RPMI7951 (cell line): Measurements from ENCODE around the gene GPR155. TPM values are rescaled to one million over a fixed set of nuclear protein-coding genes. Genes with fewer than 3 reads are reported as not detected.
"Not testable (repeated sequence)": the region's sequence is repeated elsewhere in the genome, so short reads cannot be mapped to it uniquely, and the experiment has no call there.

Source experiments
- DNase-seq: peaks from one replicate; pipeline ENCODE4 v3.0.0-alpha.2; 2012; ENCODE audit warnings: low read depth
- total RNA-seq: library from RNA; depleted of rRNA; stranded (reverse); fragments of >200 nt; shearing (Covaris generic); gene quantifications from 2 replicates; pipeline ENCODE4 v1.2.3, GENCODE V29; 2014

The GPR155 gene
- total RNA-seq, 1 experiment from 2014 or later: 2.4 TPM

DNA sequence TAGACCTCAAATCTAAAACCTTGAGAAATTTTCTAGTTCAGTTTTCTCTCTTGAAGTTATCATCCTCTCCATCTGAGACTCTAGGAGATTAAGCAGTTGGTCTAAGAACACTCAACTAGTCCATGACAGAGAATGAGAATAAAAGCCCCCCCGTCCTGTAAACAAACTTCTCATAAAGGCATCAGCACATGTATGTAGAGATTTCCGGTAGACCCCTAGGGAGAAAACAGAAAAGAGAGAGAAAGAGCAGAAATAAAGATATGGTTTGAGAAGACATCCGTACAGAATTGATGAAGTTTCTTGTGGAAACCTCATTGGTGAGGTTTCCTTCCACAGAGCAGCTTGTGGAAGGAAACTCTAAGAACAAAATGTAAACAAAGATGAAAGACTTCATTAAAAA lies 3.2 kb upstream of the GPR155 start:
- DNase-seq: no peak

DNA sequence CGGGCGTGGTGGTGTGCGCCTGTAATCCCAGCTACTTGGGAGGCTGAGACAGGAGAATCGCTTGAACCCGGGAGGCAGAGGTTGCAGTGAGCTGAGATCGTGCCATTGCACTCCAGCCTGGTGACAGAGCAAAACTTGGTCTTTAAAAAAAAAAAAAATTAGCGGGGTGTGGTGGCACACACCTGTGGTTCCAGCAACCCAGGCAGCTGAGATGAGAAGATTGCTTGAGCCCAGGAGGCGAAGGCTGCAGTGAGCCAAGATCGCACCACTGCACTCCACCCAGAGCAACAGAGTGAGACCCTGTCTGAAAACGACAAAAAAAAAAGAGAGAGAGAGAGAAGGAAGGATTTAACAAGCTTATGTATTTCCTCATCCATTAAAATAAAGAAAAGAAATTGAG lies 2.7 kb upstream of the GPR155 start:
- not testable (repeated sequence) for DNase-seq

DNA sequence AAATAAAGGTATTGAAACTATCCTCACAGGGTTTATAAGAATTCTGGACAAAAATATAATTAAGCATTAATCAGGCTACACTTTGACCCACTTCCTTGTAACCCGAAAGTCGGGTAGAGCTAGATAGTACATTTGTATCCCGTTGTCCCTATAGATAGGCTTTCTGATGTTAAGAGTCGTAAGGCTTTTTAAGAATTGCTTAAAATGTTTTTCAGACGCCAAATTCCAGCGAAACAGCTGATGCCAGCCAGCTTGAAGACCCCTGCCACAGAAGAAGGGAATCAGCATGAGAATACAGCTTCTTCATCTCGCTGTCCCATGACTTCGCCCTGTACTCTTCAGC lies 962 bp upstream of the GPR155 start:
- no peak for DNase-seq

DNA sequence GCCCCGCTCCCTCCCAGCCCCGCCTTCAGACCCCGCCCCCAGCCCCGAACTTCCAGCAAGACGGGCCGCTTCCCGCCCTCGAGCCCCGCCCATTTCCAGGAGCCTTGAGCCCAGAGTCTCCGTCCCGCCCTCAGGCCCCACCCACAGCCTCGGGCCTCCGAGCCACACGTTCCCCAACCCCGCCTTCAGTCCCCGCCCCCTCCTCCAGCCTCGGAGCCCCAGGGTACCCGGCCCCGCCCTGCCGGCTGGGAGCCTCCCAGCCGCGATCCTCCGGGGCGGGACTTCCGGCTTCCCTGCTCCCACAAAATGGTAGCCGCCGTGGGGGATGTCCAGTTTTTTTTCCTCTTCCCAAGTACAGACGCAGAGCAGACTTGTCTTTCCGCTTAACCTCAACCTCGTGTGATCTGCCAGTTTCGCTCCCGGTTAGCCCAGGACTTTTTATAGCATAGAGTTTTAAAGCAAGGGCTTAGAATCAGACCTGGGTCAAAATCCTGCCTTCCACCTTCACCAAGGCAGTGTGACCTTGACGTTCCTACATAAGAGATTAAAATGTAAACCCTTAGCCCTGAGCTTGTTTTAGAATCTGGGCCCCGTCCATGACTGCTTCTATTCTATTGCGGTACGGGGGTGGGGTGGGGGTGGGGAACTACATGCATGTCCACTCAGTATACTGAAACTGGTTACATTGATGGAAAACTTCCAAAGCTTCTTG lies 435 bp upstream of the GPR155 start:
- peak; percentile 97 for DNase-seq

DNA sequence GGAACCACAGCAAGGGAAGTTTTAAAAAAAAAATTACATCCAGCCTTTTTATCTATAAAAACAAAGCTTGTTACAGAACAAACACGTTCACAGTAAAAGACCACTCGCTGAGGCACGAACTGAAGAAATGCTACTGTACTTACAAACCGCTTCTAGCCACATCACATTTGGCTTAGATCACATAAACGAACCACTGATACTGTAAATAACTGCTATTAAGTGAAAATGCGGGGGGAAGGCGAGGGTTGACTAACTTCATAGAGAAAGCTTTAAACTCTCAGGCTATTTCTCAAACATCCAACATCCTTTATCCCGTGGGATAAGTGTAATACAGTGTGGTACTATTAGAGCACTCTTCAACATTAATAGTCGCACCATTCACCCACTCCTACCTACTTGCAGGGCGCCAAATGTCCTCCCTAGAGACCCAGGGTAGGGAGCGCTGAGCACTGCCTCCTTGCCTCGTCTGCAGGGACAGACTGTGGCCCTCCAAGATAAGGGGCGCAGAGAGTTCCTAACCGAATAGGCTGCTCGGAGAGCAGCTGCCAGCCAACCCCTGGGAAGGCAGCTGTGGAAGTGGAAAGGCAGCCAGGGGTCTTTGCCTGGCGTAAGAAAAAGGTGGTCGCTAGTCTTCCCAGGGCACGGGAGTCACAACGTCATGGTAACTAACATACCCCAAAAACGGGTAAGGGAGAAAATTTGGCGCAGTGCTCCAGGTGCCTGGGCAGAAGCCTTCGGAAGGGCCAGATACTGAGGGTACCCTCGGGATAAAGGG lies 854 bp downstream of the GPR155 start:
- peak; percentile 40 for DNase-seq

DNA sequence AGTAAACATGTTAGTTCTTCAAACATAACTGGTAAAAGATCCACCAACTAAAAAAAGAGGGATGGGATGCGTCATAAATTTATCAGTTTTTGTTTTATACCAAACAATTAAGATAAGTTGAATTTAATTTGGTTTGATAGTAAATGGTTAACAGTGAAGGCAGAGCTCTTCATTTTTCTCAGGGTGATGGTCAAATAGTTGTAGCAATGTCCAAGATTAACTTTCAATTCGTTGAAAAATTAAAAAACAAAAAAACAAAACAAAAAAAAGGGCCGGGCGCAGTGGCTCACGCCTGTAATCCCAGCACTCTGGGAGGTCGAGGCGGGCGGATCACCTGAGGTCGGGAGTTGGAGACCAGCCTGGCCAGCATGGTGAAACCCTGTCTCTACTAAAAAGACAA lies 1.8 kb downstream of the GPR155 start:
- DNase-seq: not testable (repeated sequence)

DNA sequence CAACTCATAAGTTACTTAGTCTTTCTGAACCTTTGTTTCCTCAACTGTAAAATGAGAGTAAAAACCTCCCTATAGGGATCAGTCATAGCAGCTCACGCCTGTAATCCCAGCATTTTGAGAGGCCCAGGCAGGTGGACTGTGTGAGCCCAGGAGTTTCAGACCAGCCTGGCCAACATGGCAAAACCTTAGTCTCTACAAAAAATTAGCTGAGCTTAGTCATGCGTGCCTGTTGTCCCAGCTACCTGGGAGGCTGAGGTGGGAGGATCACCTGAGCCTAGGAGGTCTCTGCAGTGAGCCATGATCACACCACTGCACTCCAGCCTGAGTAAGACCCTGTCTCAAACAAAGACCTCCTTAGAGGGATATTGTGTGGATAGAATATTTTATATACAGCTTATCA lies 2.3 kb downstream of the GPR155 start:
- DNase-seq: no peak

DNA sequence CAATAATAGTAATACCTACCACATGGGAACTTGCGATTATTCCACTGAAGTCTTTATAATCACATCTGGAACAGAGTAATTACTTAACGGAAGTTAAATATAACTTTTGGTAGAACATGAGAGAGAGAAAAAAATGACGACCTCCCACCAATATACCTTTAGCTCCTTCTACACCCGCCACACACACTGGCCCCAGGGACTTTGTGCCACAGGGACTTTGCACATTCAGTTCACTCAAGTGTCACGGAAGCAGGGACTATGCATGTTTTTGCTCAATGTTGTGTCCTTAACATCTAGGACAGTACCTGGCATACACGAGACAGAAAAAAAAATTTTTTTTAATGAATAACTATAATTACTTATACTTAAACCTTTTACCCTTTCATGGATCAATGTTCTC lies 4.0 kb downstream of the GPR155 start:
- no peak for DNase-seq

DNA sequence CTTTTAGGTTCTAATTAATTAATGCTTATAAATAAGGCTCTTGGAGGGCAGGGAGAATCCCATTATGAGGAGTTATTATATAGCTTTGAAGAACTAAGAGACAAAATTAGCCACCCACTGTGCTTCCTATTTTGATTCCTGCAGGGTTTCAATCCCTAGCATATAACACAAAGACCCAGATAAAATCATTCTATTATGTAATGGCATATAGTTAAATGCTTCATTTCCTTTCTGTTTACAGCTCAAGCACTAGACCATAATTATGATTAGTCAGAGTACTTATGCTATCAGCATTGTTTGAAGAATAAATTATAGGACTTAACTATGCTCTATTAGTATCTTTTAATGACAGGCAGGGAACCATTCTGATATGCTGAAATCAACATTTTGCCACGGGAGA lies 9.1 kb downstream of the GPR155 start:
- DNase-seq: no peak

DNA sequence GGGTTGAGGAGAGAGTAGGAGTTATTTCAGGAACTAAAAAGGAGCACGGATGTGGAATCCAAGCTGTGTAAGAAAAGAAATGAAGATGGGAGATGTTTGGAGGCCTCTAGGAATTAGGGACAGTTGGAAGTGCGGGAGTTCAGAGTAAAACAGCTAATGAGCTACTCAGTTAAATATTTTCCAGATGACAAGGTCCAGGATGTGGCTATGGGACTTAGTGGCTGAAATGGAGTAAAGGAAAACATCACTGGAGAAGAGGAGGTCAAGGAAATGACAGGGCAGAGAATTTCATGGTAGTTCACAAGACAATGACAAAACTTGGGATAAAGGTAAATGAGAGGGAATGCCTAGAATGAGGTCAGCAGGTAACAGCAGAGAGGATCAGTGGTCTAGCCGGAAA lies 13.0 kb downstream of the GPR155 start:
- DNase-seq: peak; percentile 33

DNA sequence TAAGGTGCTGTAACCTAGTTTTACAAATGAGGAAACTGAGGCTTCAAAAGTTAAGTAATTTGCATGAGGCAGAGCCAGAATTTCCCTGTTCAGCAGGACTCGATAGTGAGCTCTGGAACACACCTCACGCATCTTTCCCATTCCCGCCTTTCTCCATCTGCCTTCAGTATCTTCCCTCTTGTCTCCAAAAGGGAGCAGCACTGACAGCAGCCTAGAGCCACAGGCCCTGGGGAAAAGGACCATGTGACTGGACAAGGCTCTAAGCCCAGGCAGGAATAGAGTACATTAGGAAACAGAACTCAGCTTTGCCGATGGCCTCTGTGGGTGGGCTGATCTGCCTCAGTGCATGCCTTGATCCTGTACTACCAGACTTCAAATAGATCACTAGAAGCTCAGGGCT lies 21.5 kb downstream of the GPR155 start:
- DNase-seq: peak; percentile 25

DNA sequence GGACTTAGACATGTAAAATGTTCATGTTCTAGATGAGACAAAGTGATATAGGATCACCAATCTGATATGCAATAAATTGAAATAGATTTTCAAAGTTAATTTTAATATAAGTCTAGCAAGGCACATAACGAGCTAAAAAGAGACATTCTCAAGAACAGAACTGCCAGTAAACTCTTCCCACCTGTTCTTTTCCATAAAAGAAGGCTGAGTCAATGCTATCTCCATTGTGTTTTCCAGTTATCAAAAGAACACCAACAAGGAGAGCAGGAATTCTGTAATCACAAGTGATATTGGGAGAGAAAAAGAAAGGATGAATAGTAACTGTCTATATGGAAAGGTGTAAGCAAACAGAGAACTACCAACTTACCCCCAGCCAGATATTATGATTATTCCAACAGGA lies 25.6 kb downstream of the GPR155 start:
- no peak for DNase-seq

DNA sequence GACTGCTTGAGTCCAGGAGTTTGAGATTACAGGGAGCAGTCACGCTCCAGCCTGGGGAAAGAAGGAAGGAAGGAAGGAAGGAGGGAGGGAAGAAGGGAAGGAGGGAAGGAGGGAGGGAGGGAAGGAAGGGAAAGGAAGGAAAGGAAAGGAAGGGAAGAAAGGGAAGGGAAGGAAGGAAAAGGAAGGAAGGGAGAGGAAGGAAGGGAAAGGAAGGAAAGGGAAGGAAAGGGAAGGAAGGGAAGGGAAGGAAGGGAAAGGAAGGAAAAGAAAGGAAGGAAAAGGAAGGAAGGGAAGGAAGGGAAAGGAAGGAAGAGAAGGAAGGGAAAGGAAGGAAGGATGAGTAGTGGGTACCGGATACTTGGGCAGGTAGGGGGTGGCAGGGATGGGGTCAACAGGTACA lies 32.3 kb downstream of the GPR155 start:
- no peak for DNase-seq

DNA sequence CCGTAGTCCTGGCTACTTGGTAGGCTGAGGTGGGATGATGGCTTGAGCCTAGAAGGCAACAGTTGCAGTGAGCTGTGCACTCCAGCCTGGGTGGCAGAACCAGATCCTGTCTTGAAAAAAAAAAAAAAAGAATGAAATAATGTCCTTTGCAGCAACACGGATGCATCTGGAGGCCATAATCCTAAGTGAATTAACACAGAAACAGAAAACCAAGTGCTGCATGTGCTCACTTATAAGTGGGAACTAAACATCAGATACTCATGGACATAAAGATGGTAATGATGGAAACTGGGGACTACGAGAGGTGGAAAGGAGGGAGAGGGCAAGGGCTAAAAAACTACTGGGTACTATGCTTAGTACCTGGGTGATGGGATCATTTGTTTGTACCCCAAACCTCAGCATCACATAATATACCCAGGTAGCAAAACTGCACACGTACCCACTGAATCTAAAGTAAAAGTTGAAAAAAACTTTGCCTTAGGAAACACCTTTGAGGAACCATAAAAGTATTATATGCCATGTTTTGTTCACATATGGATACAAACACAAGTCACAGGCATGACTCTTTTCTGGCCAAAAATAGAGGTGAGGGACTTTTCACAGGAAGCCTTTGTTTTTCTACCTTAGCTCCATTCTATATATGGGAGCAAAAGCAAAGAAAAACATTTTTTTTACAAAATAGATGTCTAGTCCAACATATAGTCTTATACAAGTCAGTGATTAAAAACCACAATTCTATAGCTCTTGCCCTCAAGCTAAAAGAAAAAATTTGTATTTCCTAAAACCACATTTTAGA lies 36.6 kb downstream of the GPR155 start:
- no peak for DNase-seq

DNA sequence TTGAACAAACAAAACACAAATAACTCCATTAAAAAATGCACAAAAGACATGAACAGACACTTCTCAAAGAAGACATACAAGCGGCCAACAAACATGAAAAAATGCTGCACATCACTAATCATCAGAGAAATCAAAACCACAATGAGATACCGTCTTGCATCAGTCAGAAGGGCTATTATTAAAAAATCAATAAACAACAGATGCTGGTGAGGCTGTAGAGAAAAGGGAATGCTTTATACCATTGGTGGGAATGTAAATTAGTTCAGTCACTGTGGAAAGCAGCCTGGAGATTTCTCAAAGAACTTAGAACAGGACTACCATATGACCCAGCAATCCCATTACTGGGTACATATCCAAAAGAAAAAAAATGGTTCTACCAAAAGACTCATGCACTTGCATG lies 37.8 kb downstream of the GPR155 start:
- no peak for DNase-seq

DNA sequence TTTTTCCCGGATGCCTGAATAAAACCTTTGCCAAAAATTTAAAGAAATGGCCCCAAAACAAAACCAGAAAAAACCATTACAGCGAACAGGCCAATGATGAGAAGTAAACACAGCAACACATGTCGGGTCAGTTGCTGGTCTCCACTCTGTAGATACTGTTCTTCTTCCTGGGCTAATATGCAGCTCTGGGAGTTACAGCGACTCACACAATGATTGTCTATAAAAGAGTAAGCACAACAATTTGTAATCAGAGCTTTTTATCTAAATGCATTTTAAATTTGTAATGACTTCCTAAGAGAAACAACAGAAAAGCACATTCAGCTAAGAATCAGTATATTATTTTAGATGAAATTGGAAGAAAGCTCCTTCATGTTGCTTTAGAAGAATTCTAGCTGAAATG lies 40.3 kb downstream of the GPR155 start:
- no peak for DNase-seq

DNA sequence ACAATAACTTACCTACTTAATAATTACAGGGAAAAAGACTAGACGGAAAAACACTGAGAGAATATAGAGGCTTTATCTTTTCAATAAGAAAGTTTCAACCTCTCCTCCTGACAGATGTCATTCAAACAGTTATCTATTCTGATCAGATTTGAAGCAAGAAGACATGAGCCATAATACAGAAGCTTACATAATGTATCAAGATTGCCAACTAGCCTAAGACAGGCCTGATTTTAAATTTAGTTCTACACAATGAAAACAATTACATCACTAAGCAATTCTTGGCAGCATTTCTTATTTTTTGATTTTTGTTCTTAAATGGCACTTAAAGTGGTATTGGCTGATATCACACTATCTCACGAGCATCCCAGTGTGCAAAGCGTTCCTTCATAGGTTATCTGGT lies 41.6 kb downstream of the GPR155 start:
- DNase-seq: no peak

DNA sequence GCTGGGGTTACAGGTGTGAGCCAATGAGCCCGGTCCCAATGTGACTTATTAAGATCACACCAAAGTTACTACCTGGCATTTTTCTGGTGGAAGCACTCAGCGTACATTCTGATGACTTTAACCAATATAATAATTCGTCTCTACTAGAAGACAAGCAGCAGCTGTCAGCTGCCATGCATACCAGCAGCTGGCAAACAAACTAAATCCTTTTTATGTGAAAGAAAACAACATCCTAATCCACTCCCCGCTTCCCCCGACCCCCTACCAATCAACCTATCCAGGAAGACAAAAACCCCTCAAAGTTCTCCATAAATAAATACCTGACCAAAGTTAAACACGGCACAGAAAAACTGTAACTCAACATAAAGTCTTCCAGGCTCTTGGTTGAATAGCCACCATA lies 42.1 kb downstream of the GPR155 start:
- DNase-seq: no peak

DNA sequence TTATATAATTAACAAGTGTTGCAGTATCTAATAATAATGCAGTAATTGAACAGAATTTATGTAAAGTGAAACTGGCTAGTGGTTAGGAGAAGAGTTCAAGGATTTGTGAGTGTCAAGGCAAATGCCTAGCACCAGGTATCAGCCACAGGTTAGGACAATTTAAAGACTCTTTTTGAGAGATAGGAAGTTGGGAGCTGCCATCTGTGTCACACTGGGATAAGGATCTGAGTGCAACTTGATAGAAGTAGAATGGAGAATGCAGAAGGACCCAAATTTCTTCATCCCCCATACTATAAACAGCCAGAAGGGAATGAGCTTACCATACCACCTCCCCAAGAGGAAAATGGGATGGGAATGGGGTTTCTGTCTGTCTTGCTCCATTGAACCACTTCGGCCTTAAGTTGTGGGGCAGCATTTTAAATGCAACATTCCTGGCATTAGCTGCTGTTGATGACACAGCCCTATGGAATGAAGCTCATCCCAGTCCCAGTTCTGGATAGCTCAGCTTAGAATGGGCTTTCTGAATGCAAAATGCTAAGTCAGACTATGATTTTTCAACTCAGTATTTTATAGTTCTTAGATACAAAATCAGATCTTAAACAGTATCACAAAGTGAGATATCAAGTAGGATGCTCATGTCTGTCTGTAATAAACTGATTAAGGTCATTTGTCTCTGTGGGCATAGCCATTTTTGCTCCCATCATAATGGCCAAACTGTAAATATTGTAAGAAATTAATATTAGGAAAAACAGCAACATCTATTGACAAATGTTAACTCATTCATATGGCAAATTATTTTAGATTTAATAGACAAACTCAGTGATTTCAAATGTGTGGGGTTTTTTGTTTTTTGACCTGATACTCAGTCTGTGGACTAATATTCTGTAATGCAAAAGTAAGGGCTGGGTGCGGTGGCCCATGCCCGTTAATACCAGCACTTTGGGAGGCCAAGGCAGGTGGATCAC lies 44.0 kb downstream of the GPR155 start:
- DNase-seq: peak; percentile 84

DNA sequence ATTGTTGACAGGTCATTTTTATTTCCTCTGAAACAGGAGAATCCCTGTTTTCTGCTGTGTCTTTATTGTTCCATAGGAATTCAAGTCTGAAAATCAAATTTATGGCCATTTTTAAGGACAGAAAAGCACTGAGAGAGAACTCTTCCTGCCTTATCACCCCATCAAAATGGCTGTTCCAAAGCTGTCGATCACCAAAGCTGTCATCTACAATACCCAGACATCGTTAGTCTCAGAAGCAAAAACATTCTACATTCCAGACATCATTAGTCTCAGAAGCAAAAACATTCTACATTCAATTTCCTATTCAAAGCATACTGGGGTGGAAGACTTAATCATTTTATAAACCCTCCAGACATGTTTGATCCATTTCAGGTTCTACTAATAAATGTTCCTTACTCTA lies 46.9 kb downstream of the GPR155 start:
- DNase-seq: no peak

DNA sequence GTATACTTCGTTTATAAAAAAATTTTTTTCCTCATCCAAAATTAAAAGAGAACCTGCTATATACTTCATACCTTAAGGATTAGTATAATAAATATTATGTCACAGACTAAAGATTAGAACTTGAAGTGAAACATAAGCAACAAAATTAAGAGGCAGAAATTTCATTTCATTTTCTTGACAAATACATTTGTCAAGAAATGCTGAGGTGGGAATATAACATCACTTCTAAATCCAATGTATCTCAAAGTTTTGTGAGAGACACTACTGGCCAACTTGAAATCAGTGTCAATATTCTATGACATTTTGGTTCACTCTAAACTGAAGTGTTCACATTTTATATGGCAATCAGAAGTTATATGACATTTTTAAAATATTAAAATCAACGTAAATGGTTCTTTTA lies 47.5 kb downstream of the GPR155 start:
- DNase-seq: no peak
